Breast epithelium (tissue), 4 donors: Measurements from ENCODE around the gene PRKRIP1. TPM values are rescaled to one million over a fixed set of nuclear protein-coding genes. Genes with fewer than 3 reads are reported as not detected.
"Not testable (repeated sequence)": the region's sequence is repeated elsewhere in the genome, so short reads cannot be mapped to it uniquely, and the experiment has no call there.

ENCODE experiments used
- DNase-seq, 2 donors: peaks; one replicate each; pipeline ENCODE4 v3.0.0-alpha.2; 2019; ENCODE audit warnings: low spot score in 2 of 2
- H3K27ac ChIP-seq, 2 donors: fragments of 200-600 bp; sonication (generic) in 1 of 2; one replicate each; pipeline ENCODE4 v1.5.1; 2016 to 2019; ENCODE audit warnings: mild to moderate bottlenecking in 1 of 2
- H3K27me3 ChIP-seq, 2 donors: fragments of 200-600 bp; sonication (generic) in 1 of 2; one replicate each; pipeline versions ENCODE4 v1.5.1 to v1.6.0; 2017 to 2019; ENCODE audit warnings: control low read depth in 1 of 2, mild to moderate bottlenecking in 1 of 2
- H3K36me3 ChIP-seq: fragments of 200-600 bp; one replicate; pipeline ENCODE4 v1.5.1; 2019
- H3K4me1 ChIP-seq, 2 donors: fragments of 200-600 bp; sonication (generic); one replicate each; pipeline ENCODE4 v1.5.1; 2016 to 2019; ENCODE audit warnings: control low read depth in 1 of 2
- H3K4me3 ChIP-seq, 3 donors: fragments of 200-600 bp; sonication (generic); 1 replicate in 2 of 3; 2 replicates in 1 of 3; pipeline ENCODE4 v1.5.1; 2016 to 2019; ENCODE audit warnings: mild to moderate bottlenecking in 3 of 3, moderate library complexity in 2 of 3
- H3K9me3 ChIP-seq, 2 donors: fragments of 200-600 bp; sonication (generic) in 1 of 2; one replicate each; pipeline ENCODE4 v1.5.1; 2016 to 2019; ENCODE audit warnings: control low read depth in 1 of 2
- POLR2A ChIP-seq: fragments of 450-650 bp; IDR thresholded peaks from one replicate; pipeline ENCODE4 v1.6.1; 2016; ENCODE audit warnings: antibody characterized with exemption, mild to moderate bottlenecking, moderate library complexity
- POLR2AphosphoS5 ChIP-seq, 3 donors: sonication (generic); formaldehyde crosslinking; IDR thresholded peaks; one replicate each; pipeline ENCODE4 v1.6.1; 2017; ENCODE audit warnings: antibody characterized with exemption in 3 of 3
- intact Hi-C: fragments of 100-400 bp; cut with DNase I; formaldehyde crosslinking; loops from one replicate; pipeline ENCODE4 v1.15.1; 2023; ENCODE audit warnings: low total_unique reads
- total RNA-seq, 3 donors: library from RNA; depleted of rRNA; stranded (reverse); fragments of >200 nt; gene quantifications; one replicate each; pipeline ENCODE4 v1.1.0, GENCODE V29; 2016
- TF ChIP-seq, protein P1 (sequence below), 3 donors: fragments of 450-650 bp; IDR thresholded peaks; one replicate each; pipeline ENCODE4 v1.5.1; 2016 to 2017; ENCODE audit warnings: antibody characterized with exemption in 3 of 3, mild to moderate bottlenecking in 3 of 3, moderate library complexity in 3 of 3

PRKRIP1 gene
- total RNA-seq, 3 donors from 2014 or later, result 17.3 to 30.5 (median 29.7) TPM

DNA sequence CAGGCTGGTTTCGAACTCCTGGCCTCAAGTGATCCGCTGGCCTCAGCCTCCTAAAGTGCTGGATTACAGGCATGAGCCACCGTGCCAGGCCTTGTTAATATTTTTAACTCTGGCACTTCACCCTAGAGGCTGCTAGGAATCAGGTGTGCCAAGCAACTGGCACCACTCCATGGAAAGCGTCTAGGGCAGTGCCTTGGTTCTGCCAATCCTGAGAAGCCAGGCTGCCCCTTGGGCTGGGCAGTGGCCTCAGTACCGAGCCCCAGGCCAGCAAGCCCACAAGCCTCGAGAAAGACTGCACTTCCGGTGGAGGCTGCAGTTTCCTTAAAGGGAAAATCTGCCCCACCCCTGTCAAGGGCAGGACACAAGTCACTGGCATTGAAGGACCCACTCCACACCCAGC lies 57.2 kb downstream of the PRKRIP1 start:
- Histone ChIP-seq H3K27ac (no peak overlapping the region), H3K9me3 (no peaks in the 10 kb centered on the region), H3K4me1 (no peaks in the 10 kb centered on the region), H3K27me3 (no peaks in the 10 kb centered on the region), H3K4me3 (no peak overlapping the region), H3K36me3 (no peaks in the 10 kb centered on the region)
- TF ChIP-seq POLR2A, result no peak
- TF ChIP-seq, protein P1, sequence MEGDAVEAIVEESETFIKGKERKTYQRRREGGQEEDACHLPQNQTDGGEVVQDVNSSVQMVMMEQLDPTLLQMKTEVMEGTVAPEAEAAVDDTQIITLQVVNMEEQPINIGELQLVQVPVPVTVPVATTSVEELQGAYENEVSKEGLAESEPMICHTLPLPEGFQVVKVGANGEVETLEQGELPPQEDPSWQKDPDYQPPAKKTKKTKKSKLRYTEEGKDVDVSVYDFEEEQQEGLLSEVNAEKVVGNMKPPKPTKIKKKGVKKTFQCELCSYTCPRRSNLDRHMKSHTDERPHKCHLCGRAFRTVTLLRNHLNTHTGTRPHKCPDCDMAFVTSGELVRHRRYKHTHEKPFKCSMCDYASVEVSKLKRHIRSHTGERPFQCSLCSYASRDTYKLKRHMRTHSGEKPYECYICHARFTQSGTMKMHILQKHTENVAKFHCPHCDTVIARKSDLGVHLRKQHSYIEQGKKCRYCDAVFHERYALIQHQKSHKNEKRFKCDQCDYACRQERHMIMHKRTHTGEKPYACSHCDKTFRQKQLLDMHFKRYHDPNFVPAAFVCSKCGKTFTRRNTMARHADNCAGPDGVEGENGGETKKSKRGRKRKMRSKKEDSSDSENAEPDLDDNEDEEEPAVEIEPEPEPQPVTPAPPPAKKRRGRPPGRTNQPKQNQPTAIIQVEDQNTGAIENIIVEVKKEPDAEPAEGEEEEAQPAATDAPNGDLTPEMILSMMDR (IDR thresholded peaks at IDR 0.05), result no peak
- no peak for TF ChIP-seq POLR2AphosphoS5 (IDR thresholded peaks at IDR 0.05)
- DNase-seq, result no peak
- intact Hi-C loops, result no loop called here

DNA sequence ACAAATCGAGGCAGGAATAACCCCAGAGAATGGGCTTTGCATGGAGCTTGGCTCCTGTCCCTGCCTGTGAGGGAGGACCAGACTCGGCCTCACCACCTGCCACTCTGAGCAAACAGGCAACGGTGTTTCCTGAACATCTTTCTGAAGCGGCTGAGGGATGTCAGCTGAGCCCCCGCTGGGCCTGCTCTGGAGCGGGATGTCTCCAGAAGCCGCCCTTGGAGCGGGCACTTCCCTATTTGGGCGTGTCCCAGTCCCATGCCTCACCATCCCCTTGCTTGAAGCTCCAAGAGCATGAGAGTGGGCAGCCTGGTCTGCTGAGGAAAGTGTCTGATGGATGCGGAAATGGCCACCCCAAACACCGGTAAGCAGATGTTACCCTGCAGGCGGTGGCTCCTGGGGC lies 58.3 kb downstream of the PRKRIP1 start:
- no peak overlapping the region for H3K27ac ChIP-seq
- TF ChIP-seq, protein P1 (IDR thresholded peaks at IDR 0.05), result no peak
- TF ChIP-seq POLR2AphosphoS5 (IDR thresholded peaks at IDR 0.05) (no peak), POLR2A (no peak)
- H3K36me3 ChIP-seq, result no peaks in the 10 kb centered on the region
- no peaks in the 10 kb centered on the region for H3K9me3 ChIP-seq
- no peaks in the 10 kb centered on the region for H3K4me1 ChIP-seq
- intact Hi-C loops, result no loop called here
- H3K4me3 ChIP-seq, result no peak overlapping the region
- H3K27me3 ChIP-seq, result no peaks in the 10 kb centered on the region
- no peak for DNase-seq

DNA sequence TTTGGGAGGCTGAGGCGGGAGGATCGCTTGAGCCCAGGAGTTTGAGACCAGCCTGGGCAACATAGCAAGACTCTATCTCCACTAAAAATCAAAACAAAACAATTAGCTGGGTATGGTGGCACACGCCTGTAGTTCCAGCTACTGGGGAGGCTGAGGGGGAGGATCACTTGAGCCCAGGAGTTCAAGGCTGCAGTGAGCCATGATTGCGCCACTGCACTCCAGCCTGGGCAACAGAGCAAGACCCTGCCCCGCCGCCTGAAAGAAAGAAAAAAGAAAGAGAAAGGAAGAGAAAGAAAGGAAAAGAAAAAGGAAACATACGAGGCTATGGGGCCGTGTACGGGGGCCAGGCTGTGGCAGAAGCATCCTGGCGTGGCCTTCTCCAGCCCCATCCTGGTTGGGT lies 58.8 kb downstream of the PRKRIP1 start:
- not testable (repeated sequence) for DNase-seq, H3K4me3 ChIP-seq, H3K9me3 ChIP-seq

DNA sequence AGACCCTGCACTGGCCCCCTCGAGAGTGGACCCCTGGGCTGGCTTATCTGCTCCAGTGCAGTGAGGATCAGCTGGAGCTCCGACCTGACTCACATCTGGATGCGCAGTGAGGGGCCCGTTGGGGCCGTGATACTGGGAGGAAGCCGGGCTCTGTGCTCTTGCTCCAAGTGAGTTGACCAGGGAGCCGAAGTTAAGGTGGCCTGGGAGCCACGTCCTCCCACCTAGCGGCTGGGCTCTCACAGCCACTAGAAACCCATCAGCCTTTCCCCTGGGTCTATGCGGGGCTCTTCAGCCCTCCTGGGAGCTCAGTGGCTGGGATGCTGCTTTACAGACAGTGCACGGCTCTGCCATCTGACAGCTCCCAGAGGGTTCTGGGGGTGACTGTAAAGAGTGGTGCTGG lies 59.4 kb downstream of the PRKRIP1 start:
- Histone ChIP-seq H3K27ac (no peak overlapping the region), H3K9me3 (no peaks in the 10 kb centered on the region), H3K4me3 (no peak overlapping the region), H3K4me1 (no peaks in the 10 kb centered on the region), H3K27me3 (no peaks in the 10 kb centered on the region), H3K36me3 (no peaks in the 10 kb centered on the region)
- intact Hi-C loops, result no loop called here
- DNase-seq, result no peak
- no peak for TF ChIP-seq POLR2AphosphoS5 (IDR thresholded peaks at IDR 0.05)
- no peak for TF ChIP-seq POLR2A
- TF ChIP-seq, protein P1 (IDR thresholded peaks at IDR 0.05), result no peak

More for the DNA sequence above, 58.8 kb downstream of the PRKRIP1 start:
- H3K36me3 ChIP-seq, intact Hi-C loops, H3K4me1 ChIP-seq, H3K27me3 ChIP-seq, H3K27ac ChIP-seq: not testable (repeated sequence)

DNA sequence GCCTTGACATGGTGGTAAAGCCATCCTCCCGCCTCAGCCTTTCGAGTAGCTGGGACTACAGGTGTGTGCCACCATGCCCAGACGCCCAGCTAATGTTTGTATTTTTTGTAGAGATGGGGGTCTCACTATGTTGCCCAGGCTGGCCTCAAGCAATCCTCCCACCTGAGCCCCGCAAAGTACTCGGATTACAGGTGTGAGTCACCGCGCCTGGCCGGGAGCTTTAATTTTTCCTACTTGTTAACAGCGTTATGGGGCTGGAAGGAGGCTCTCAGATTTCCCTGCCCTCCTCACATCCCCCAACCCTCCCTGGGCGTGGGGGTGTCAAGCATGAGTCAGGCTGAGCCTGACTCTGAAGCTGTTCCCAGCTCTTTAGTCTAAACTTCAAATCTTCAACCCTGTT lies 60.2 kb downstream of the PRKRIP1 start:
- H3K27me3 ChIP-seq, result no peaks in the 10 kb centered on the region
- no peak overlapping the region for H3K27ac ChIP-seq
- H3K36me3 ChIP-seq, result no peaks in the 10 kb centered on the region
- no peak overlapping the region for H3K4me3 ChIP-seq
- TF ChIP-seq POLR2A (no peak), POLR2AphosphoS5 (IDR thresholded peaks at IDR 0.05) (no peak)
- TF ChIP-seq, protein P1 (IDR thresholded peaks at IDR 0.05), result no peak
- H3K9me3 ChIP-seq, result no peaks in the 10 kb centered on the region
- no peak for DNase-seq
- no peaks in the 10 kb centered on the region for H3K4me1 ChIP-seq
- intact Hi-C loops, result no loop called here

DNA sequence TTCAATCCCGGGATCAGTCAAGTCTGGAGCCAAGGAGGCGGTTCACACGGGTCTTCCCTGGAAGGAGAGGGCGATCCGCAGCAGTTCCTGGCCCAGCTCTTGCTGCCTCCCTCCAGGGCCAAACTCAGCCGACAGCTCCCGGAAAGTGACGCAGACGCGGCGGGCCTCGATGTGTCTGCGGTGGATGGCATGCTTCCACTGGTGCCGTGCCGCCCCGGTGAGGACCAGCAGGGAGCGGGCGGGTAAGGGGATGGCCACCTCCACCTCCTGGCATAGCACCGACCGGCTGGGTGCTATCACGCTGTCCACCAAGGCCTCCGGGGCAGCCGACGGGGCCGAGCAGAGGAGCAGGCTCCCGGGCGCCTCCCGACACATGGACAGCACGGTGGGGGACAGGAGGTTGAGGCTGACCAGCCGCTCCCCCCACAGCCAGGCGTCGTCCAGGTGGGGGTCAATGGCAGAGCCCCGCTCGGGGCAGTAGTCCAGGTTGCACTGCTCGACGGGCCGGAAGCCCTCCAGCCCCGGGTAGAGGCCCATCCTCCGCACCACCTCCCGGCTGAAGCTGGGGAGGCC lies 61.3 kb downstream of the PRKRIP1 start:
- H3K27ac ChIP-seq, result no peak overlapping the region
- no peak for DNase-seq
- no peaks in the 10 kb centered on the region for H3K4me1 ChIP-seq
- no peak overlapping the region for H3K4me3 ChIP-seq
- TF ChIP-seq POLR2A, result no peak
- TF ChIP-seq, protein P1 (IDR thresholded peaks at IDR 0.05), result no peak
- H3K36me3 ChIP-seq, result no peaks in the 10 kb centered on the region
- intact Hi-C loops, result no loop called here
- H3K9me3 ChIP-seq, result no peaks in the 10 kb centered on the region
- no peaks in the 10 kb centered on the region for H3K27me3 ChIP-seq
